ENCODE results near the gene HCN4.

The HCN4 gene

GRCh38 chr15:73286311-73286710, 82.4 kb downstream of the HCN4 start:
- DNase-seq, result no peak

GRCh38 chr15:73284090-73284716, 84.6 kb downstream of the HCN4 start:
- DNase-seq, result no peak

GRCh38 chr15:73283366-73283962, 85.3 kb downstream of the HCN4 start:
- DNase-seq, result no peak

- DNase-seq, result no peak
Observed at GRCh38 chr15:73282567-73283365, 86.0 kb downstream of the HCN4 start.

- DNase-seq, result no peak
Observed at GRCh38 chr15:73275862-73276261, 92.9 kb downstream of the HCN4 start.

- peak; percentile 57 for DNase-seq
Observed at GRCh38 chr15:73273181-73274002, 95.4 kb downstream of the HCN4 start.

GRCh38 chr15:73270366-73271097, 98.2 kb downstream of the HCN4 start:
- DNase-seq, result no peak
